Measurements from ENCODE around the gene ADAMTS4. TPM values are rescaled to one million over a fixed set of nuclear protein-coding genes. Genes with fewer than 3 reads are reported as not detected.
"Not testable (repeated sequence)": the region's sequence is repeated elsewhere in the genome, so short reads cannot be mapped to it uniquely, and the experiment has no call there.

Gene ADAMTS4
- total and polyA plus RNA-seq, 2 donors (not counting 3 experiments of a cell fraction or from before 2014, with no cell fraction given): 2.5 to 13.6 TPM

DNA sequence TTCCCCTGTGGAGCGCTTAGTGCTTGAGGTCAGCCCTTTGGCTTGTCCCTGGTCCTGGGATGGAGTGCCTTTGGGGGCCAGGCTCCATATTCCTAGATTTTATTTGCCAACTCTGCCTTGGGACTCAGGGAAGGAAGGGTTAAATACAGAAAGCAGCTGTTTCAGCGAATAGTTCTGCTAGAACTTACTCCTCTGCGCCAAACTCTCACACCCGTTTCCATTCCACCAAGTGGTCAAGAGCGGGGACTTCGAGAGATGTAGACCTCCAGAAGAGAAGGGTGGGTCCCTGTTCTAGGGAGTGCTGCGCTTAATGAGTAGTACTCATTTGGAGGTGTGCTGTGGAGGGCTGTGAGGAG lies 26.3 kb upstream of the ADAMTS4 start:
- H3K36me3 ChIP-seq (ENCODE audit: control insufficient read depth in 2 of 2, extremely low read depth in 1 of 2, insufficient read depth in 2 of 2, low read length in 2 of 2): peaks cover 8 to 9% of the 10 kb centered on the region in 2 experiments
- POLR2A ChIA-PET: interaction anchor here (0.6 to 1.4 kb wide), 7 partner anchors 9 to 164 kb away, joined by 3 to 15 read pairs (median 5); partner anchors contain the start of genes NDUFS2 and PPOX
- no TSS peak for BruUV-seq (replicated peaks)
- CTCF ChIA-PET: interaction anchor here (0.6 to 6.9 kb wide), 26 partner anchors 9 to 215 kb away, joined by 3 to 156 read pairs (median 10); partner anchors contain the start of genes ADAMTS4, B4GALT3, CFAP126 and FCER1G
- dilution Hi-C loops (cut with MboI; ENCODE audit: extremely low pct_ligation_motif_present, low sequenced_read_pairs) (no loop called here), intact Hi-C loops (cut with micrococcal nuclease) (loop anchor here (1.0 to 2.0 kb wide), 4 partner anchors 15 to 40 kb away; partner anchors contain the start of gene NDUFS2)
- DNase-seq (ENCODE audit: low read depth, low spot score): no peak
- no peak overlapping the region for H3K4me3 ChIP-seq (replicated peaks in 1 of 3; ENCODE audit: insufficient read depth in 1 of 3, low read depth in 1 of 3, low read length in 3 of 3)
- H2AFZ ChIP-seq (ENCODE audit: low read depth, low read length): peak overlapping the region; percentile 63
- no peak overlapping the region for H3K4me2 ChIP-seq (ENCODE audit: insufficient read depth, low read length)
- H3K27me3 ChIP-seq (ENCODE audit: control insufficient read depth in 2 of 2, insufficient read depth in 2 of 2, low read length in 2 of 2): no peaks in the 10 kb centered on the region
- H3K4me1 ChIP-seq (ENCODE audit: control insufficient read depth, extremely low read depth, insufficient read depth, low read length): peaks cover 18% of the 10 kb centered on the region
- H3K9ac ChIP-seq (replicated peaks; ENCODE audit: extremely low read depth, insufficient read depth, low read length): no peak overlapping the region
- no peaks in the 10 kb centered on the region for H4K20me1 ChIP-seq (replicated peaks; ENCODE audit: control insufficient read depth, extremely low read depth, insufficient read depth, low read length)
- no peak overlapping the region for H3K27ac ChIP-seq (ENCODE audit: insufficient read depth, low read depth, low read length)
- no peaks in the 10 kb centered on the region for H3K9me3 ChIP-seq (replicated peaks; ENCODE audit: control insufficient read depth, insufficient read depth, low read length)
- no peaks in the 10 kb centered on the region for H3K9me1 ChIP-seq (replicated peaks; ENCODE audit: control insufficient read depth, extremely low read depth, insufficient read depth, low read length)
- TF ChIP-seq, protein P1, sequence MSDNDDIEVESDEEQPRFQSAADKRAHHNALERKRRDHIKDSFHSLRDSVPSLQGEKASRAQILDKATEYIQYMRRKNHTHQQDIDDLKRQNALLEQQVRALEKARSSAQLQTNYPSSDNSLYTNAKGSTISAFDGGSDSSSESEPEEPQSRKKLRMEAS (IDR thresholded peaks at IDR 0.05; ENCODE audit: insufficient read depth, insufficient read length): no peak
- TF ChIP-seq GATA2 (IDR thresholded peaks at IDR 0.05; ENCODE audit: insufficient read depth, insufficient read length, low read depth, low read length) (no peak), FOS (IDR thresholded peaks at IDR 0.05; ENCODE audit: borderline replicate concordance, insufficient read depth, low read length) (no peak), POLR2AphosphoS5 (IDR thresholded peaks at IDR 0.05; ENCODE audit: insufficient read depth, low read depth, low read length) (no peak)
- no peak for FAIRE-seq
- H3K79me2 ChIP-seq (ENCODE audit: control insufficient read depth, insufficient read depth, low read length): no peaks in the 10 kb centered on the region

DNA sequence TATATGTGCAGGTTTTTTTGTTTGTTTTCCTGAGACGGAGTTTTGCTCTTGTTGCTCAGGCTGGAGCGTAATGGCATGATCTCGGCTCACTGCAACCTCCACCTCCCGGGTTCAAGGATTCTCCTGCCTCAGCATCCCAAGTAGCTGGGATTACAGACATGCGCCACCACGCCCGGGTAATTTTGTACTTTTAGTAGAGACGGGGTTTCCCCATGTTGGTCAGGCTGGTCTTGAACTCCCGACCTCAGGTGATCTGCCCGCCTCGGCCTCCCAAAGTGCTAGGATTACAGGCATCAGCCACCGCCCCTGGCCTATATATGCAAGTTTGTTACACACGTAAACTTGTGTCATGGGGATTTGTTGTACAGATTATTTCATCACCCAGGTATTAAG lies 25.8 kb upstream of the ADAMTS4 start:
- H3K27ac ChIP-seq (ENCODE audit: insufficient read depth, low read depth, low read length); DNase-seq (ENCODE audit: low read depth, low spot score); H2AFZ ChIP-seq (ENCODE audit: low read depth, low read length); H3K27me3 ChIP-seq (ENCODE audit: control insufficient read depth in 2 of 2, insufficient read depth in 2 of 2, low read length in 2 of 2); H3K9ac ChIP-seq (replicated peaks; ENCODE audit: extremely low read depth, insufficient read depth, low read length); H3K9me3 ChIP-seq (replicated peaks; ENCODE audit: control insufficient read depth, insufficient read depth, low read length); H3K4me2 ChIP-seq (ENCODE audit: insufficient read depth, low read length); dilution Hi-C loops (cut with MboI; ENCODE audit: extremely low pct_ligation_motif_present, low sequenced_read_pairs); H3K79me2 ChIP-seq (ENCODE audit: control insufficient read depth, insufficient read depth, low read length); BruUV-seq (replicated peaks); H4K20me1 ChIP-seq (replicated peaks; ENCODE audit: control insufficient read depth, extremely low read depth, insufficient read depth, low read length); POLR2A ChIA-PET; FAIRE-seq; H3K36me3 ChIP-seq (ENCODE audit: control insufficient read depth in 2 of 2, extremely low read depth in 1 of 2, insufficient read depth in 2 of 2, low read length in 2 of 2); H3K4me3 ChIP-seq (replicated peaks in 1 of 3; ENCODE audit: insufficient read depth in 1 of 3, low read depth in 1 of 3, low read length in 3 of 3); H3K9me1 ChIP-seq (replicated peaks; ENCODE audit: control insufficient read depth, extremely low read depth, insufficient read depth, low read length): not testable (repeated sequence)
- peaks cover 18% of the 10 kb centered on the region for H3K4me1 ChIP-seq (ENCODE audit: control insufficient read depth, extremely low read depth, insufficient read depth, low read length)
- intact Hi-C loops (cut with micrococcal nuclease): loop anchor here (1.0 to 2.0 kb wide), 4 partner anchors 14 to 40 kb away; partner anchors contain the start of gene NDUFS2
- CTCF ChIA-PET: interaction anchor here (1.7 to 5.4 kb wide), 4 partner anchors 15 to 32 kb away, joined by 3 to 55 read pairs (median 28); partner anchors contain the start of genes ADAMTS4 and NDUFS2

Measured in endothelial cell of umbilical vein (primary cell).